ENCODE results near the gene HADHB.
"Not testable (repeated sequence)": the region's sequence is repeated elsewhere in the genome, so short reads cannot be mapped to it uniquely, and the experiment has no call there.

HADHB gene

GRCh38 chr2:26330114-26330549 is 85.4 kb downstream of the HADHB start:
- peak; percentile 85 for DNase-seq (ENCODE audit: low read depth)

- no peak for DNase-seq (ENCODE audit: low read depth)
These were observed 85.9 kb downstream of the HADHB start for GRCh38 chr2:26330604-26331003.

GRCh38 chr2:26331321-26331720 is 86.6 kb downstream of the HADHB start:
- not testable (repeated sequence) for DNase-seq (ENCODE audit: low read depth)

- no peak for DNase-seq (ENCODE audit: low read depth)
These were observed 88.6 kb downstream of the HADHB start for GRCh38 chr2:26333293-26333692.

- DNase-seq (ENCODE audit: low read depth) = no peak
These were observed 90.5 kb downstream of the HADHB start for GRCh38 chr2:26335231-26335630.

- no peak for DNase-seq (ENCODE audit: low read depth)
These were observed 92.0 kb downstream of the HADHB start for GRCh38 chr2:26336719-26337118.

- no peak for DNase-seq (ENCODE audit: low read depth)
These were observed 92.6 kb downstream of the HADHB start for GRCh38 chr2:26337298-26337697.

All from amniotic epithelial cell (primary cell).